Fibroblast of lung (primary cell): ENCODE measurements around the gene CHD3.

Experiments
- CTCF ChIP-seq, 2 donors: IDR thresholded peaks in 1 of 2; conservative IDR thresholded peaks in 1 of 2; 1 replicate in 1 of 2; 2 replicates in 1 of 2; pipeline ENCODE4 v1.5.1; 2011 to 2012; ENCODE audit warnings: low read length in 2 of 2, control low read depth in 1 of 2, inconsistent platforms in 1 of 2, low read depth in 1 of 2, mild to moderate bottlenecking in 1 of 2
- EZH2 ChIP-seq: IDR thresholded peaks from 2 replicates; pipeline ENCODE4 v1.5.1; 2012; ENCODE audit warnings: low read length, control low read depth, mild to moderate bottlenecking; ENCODE audit errors: missing control alignments

GRCh38 chr17:7854851-7855659 is 33.5 kb upstream of the CHD3 start, which contains the start of gene TMEM88:
- TF ChIP-seq CTCF (conservative IDR thresholded peaks at IDR 0.05 in 1 of 2, IDR thresholded peaks at IDR 0.05 in 1 of 2; ENCODE audit: low read depth in 1 of 2, low read length in 2 of 2): no peak
- TF ChIP-seq EZH2: no peak
